Measurements from ENCODE around the gene KIF16B.

The KIF16B gene

DNA sequence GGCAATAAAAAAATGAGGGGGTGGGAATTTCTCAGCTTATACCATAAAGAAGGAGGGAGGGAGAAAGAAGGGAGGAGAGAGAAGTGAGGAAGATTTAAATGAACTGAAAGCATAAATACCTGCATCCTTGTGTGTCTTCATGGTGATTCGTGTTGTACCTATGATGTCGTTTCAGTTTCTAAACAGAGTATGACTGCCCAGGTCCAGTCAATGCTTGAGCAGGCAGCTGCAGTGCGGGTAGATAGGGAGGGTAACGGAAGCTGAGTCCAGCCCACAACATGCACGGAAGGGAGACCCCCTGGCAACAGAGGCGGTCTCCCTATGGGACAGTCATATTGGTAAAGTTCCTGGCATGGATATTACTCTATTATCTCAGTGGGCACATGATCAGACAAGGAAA, 184.5 kb downstream of the KIF16B start:
- DNase-seq = no peak

DNA sequence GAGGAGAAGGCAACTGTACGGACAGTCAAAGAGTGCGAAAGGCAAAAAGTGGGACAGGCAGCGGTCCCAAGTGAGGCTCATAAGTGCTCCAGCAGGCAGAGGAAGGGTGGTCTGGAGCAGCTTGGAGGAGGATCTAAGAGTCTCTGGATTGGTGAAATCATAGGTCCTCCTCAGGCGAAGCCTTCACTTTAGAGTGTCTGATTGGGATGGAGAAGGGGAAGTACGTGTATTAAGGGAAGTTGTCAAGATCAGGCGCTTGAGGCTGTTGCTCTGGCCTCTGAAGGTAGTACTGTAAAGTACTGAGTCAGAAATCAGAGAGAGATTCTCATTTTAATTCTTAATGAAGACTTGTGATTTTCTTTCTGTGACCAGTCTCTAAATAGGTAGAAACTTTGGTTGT, 185.6 kb downstream of the KIF16B start:
- DNase-seq = no peak

DNA sequence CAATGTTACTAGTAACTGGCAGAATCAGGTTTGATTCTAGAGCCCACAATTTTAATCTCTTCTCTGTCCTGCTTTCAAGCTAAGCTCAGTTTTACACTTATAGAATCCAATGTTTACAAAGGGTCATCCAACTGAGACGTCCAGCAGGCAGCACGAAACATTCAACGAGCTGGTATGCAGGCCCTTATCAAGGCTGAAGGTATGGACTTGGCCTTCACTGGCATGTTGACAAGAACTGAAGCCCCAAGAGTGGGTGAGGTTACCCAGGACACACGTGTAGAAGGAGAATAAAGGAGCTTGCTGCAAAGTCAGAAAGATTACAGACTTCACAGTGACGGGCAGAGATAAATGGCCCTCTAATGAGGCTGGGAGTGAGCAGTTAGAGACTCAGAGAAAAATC, 187.4 kb downstream of the KIF16B start:
- no peak for DNase-seq

- DNase-seq = no peak
These were observed 187.8 kb downstream of the KIF16B start for GRCh38 chr20:16385462-16385861.

DNA sequence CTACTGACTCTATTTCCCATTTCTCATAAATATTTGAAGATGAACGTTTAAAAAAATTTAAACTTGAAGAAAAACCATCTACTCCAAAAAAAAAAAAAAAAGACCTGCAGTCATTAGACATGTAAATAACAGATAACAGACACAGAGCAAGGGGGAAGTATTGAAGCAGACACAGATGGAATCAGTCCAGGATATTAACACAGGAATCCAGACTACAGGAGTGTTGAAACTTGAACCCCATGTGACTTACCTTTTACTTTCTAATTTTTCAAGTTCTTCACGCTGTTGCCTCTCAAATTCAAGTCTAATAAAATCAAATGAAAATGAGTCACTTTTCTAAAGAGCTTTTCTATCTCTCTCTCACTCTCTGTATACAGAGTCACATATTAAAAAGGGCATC, 191.8 kb downstream of the KIF16B start:
- no peak for DNase-seq

DNA sequence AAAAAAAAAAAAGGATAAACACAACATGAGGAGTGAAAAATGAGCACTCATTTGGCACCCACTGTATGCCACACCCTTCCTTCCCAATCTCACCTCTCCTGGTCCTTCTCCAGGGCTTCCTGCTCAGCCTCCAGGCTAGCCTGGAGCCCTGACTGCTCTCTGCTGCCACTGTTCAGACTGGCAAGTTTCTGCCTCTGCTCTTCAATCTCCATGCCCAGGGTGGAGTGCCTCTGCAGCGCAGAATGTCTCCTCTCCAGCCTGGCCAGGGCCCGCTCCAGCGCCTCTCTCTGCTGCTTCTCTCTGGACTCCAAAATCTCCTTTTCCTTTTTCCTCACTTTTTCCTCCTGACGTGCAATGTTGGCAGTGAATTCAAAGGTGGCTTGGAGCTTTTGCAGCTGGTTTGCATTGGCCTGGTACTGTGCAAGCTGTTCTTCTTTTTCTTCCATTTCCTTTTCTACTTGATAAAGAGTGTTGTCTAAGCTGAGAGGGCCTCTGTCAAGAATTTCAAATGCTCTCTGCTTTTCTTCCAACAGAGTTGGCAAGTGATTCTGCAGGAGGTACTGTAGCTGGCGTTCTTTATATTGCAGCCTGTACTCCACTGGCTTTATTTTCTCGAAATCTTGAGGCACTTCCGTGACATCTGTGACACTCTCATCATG, 194.4 kb downstream of the KIF16B start:
- no peak for DNase-seq

DNA sequence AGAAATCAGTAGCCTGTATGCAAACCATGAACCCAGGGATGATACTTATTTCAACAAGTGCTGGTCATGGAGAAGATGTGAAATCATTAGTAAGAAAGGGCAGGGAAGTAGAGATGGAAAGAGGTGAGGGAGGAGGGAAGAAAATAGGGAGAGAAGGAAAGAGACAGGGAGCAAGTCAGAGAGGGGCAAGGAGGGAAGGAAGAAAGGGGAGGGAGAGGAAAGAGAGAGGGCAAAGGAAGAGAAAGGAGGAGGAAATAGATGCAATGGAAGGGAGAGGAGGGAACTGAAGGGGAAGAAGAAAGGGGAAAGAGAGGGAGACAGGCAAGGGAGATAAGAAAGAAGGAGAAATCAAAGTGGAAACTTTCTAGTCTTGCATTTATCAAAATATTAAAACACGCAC, 195.1 kb downstream of the KIF16B start:
- DNase-seq = no peak

DNA sequence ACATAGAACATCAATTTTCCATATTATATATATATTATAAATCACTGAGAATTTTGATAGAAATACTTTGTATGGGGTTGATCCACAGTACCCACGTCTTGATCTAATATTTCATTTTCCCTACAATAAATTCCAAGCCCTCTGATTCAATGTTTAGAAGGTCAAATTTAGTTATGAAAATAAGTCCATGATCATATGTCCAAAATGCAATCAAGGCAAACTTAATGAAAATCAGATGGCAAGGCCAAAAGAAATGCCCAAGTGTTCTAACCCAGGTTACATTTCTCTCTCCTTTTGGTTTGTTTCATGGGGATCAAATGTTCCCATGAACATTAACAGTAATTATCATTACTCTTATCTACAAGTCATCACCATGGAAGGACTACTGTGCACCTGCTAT, 203.8 kb downstream of the KIF16B start:
- no peak for DNase-seq

GRCh38 chr20:16368645-16369292, 204.5 kb downstream of the KIF16B start:
- no peak for DNase-seq

DNA sequence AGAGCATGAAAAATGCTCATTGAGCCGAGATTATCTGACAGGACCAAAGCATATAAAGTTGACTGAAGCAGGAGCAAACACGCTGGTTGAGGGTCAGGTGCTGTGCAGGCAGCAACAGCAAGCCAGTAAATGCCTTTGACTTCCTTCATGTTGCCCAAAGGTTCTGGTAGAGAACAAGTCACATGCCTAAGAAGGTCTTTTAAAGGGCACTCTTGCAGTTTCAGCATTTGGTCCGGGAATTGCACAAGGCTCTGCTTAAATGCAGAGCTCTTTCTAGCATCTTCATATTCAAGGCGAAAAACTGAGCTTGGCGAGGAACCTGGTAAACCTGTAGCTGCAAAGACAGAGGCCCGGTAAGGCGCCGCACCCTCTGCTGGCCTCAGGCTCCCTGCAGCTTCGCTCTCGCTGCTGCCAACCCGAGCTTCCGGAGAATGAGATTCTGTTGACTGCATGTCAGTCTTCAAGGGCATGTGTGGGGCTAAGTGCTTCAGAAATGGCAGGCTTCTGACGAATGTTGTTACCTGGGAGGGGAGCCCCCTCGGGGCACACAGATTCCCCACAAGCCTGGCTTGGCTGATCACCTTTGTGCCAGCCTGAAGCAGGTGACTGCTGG, 205.2 kb downstream of the KIF16B start:
- DNase-seq = no peak

- no peak for DNase-seq
These were observed 206.7 kb downstream of the KIF16B start for GRCh38 chr20:16366529-16366928.

DNA sequence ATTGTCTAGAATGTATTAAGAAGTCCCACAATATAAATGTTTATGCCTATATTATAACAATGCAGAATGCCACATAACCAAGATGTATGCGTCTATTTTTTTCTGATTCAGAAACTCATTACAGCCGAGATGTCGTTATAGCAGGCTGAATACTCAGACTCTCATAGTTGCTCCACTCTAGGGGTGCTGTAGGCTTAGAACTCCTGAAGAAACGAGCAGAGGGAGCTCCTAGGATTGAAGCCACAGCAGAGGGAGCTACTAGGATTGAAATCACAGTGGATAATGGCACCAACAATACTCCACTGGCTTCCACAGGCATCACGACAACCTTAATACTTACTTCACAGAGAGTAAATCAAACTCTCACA, 208.9 kb downstream of the KIF16B start:
- DNase-seq = no peak

DNA sequence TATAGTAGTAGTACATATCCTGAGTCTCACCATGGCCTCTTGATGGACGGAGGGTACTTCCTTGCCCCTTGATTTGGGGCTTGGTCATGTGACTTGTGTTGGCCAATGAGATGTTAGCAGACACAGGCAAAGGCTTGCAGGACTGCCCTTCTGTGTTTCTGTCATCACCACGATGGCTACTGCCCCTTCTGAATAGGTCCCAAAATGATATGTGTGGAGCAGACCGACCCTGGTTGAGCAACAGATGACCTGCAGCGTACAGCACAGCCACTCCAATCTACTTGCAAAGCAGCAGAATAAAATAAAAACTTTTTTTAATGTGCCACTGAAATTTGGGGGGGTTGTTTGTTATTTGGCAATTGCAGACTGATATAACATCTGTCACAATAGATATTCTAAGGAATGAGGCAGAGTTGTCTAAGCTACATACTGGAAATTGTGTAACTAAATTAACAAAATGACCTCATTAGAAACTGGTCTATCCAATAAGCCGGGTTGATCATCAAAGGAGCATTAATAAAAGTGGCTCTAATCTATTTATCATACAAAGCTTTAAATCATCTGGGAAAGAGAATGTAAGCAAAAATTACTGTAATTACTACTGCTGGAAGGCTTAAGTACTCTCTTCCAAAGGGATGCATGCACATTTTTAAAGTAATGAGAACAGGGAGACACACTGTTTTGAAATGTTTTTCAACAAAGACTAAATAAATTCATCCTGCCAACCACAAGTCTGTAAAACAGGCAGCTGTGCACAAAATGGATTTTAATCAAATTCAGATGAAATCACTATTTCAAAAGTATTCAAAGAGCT, 209.5 kb downstream of the KIF16B start:
- DNase-seq = no peak

DNA sequence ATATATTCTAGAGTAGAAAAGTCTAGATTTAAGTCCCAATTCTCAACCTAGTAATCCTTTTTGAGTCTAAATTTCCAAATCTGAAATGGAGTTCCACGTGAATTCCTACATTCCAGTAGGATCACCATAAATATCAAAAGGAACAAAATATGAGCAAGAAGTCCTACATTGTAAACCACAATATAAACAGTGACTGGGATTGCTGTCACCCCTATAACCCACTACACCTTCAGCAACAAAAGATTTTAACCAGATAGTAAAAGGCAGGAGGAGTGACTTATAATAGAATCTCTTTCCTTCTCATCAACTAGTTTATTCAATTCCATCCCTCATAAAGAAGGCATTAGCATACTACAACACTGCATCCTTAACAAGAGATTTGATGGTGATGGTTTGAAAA, 210.6 kb downstream of the KIF16B start:
- no peak for DNase-seq

- DNase-seq = no peak
These were observed 212.6 kb downstream of the KIF16B start for GRCh38 chr20:16360668-16361067.

DNA sequence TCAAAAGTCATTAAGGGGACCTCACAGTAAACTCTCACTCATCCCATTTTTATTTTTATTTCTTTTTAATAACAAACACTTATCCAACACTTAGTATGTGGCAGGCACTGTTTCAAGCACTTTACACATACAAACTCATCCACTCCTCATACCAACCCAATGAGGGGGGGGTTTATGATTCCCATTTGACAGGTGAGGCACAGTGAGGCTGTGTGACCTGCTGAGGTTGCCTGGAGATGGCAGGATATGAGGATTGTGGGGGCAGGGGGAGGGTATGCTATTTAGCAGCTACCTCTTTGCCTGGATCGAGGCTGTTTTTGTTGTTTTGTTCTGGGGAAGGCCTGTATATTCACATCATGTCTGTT, 219.8 kb downstream of the KIF16B start:
- DNase-seq = no peak

- DNase-seq = no peak
These were observed 220.4 kb downstream of the KIF16B start for GRCh38 chr20:16352751-16353416.

GRCh38 chr20:16352321-16352720, 220.9 kb downstream of the KIF16B start:
- DNase-seq = no peak

DNA sequence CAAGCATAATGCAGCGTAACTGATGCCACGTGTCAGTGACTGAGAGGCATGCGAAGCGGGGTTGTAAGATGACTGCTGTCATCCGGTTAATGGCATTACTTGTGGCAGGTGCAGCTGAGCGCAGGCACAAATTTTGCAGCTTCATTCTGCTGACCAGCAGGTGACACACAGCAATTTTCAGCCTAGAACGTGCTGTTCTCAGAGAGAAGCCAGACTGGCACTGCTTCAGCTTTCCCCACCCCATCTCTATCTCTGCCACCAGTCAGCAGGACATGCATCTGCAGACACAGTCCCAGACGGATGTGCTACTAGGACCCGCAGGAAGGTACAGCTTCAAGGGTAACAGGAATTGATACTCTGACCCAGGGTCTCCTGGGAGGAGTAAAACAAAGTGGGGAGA, 221.8 kb downstream of the KIF16B start:
- no peak for DNase-seq

- no peak for DNase-seq
These were observed 222.8 kb downstream of the KIF16B start for GRCh38 chr20:16350465-16350864.

DNA sequence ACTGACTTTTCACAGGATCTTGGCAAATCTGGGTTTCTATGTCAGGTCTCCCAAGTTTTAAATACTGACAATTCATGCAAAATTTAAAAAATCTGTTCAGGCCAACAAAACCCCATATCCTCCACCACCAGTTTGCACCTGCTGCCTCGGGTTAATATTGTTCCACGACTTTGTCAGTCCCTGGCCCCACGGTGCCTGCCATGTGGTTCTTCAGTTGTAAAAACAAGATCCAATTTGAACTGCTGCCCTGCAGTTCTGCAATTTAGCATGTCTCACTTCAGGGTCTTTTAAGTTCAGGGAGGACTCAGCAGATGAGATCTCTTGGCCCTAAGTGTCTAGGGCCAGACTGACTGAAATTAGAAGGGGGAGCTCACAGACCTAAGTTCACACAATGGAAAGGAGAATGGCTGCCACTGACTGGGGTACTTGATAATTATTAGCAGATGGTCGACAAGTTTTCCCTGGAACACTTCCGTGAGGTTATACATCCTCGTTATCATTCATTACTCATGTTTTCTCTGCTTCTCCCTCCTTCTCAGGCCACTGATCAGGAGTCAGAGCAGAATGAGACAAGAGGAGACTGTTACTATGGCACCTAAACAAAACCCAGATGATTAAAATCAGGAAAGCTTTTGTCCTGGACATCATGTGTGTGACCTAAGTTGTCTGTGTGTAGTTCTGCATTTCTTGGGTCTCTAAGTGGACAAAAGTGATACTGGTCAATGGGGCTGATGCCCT, 223.6 kb downstream of the KIF16B start:
- DNase-seq = no peak

DNA sequence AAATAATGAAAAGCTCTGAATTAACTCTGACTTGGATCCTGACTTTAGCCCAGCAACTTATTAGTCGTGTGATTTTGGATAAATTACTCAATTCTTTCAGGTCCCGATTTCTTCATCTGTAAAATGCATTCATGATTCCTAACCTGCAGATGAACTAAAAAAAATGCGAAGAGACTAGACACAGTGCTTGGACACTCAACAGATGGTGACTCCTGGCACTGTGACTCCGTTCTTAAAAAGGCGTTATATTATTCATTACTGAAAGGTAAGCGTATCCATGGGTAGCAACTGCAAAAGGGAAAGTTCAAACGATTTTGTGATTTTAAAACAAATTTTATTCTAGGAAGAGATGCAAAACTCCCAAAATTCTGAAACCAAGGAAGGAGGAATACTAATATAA, 226.3 kb downstream of the KIF16B start:
- DNase-seq = no peak

DNA sequence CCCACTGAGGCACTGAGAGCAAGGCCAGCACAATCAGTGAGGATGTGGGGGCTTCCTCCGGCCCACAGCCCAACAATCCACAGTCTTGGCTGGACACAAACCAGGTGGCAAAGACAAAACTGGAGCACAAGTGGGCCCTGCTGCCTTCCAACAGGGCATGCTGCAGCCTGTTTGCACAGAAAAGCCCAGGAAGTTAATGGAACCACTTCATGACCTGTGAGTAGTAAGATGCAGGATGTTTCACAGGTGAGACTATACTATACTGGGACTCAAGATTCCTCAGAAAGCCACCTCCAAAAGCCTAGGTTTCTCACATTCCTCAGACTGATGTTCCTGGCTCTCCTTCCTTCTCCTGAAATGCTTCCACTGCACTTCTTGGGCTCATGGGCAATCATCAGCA, 235.5 kb downstream of the KIF16B start:
- DNase-seq = no peak

Data from DMS 273 treated with DMSO at 0.1 percent for 48 hours (cell line).